ENCODE measurements around the gene EHF.

The EHF gene

GRCh38 chr11:34613552-34614056 lies 7.3 kb upstream of the EHF start:
- TF ChIP-seq CTCF (IDR thresholded peaks at IDR 0.05; ENCODE audit: insufficient read depth, low read depth, low read length, missing control alignments) = no peak
- H3K4me3 ChIP-seq (ENCODE audit: low read length) = no peak overlapping the region
- DNase-seq (ENCODE audit: low read depth) = no peak

- no peak for TF ChIP-seq CTCF (IDR thresholded peaks at IDR 0.05; ENCODE audit: insufficient read depth, low read depth, low read length, missing control alignments)
- no peak for DNase-seq (ENCODE audit: low read depth)
- H3K4me3 ChIP-seq (ENCODE audit: low read length) = no peak overlapping the region
Measured at GRCh38 chr11:34614344-34615104, 6.4 kb upstream of the EHF start.

GRCh38 chr11:34616086-34616485 lies 4.8 kb upstream of the EHF start:
- TF ChIP-seq CTCF (IDR thresholded peaks at IDR 0.05; ENCODE audit: insufficient read depth, low read depth, low read length, missing control alignments) = no peak
- no peak for DNase-seq (ENCODE audit: low read depth)
- H3K4me3 ChIP-seq (ENCODE audit: low read length) = no peak overlapping the region

- H3K4me3 ChIP-seq (ENCODE audit: low read length) = no peak overlapping the region
- TF ChIP-seq CTCF (IDR thresholded peaks at IDR 0.05; ENCODE audit: insufficient read depth, low read depth, low read length, missing control alignments) = no peak
- no peak for DNase-seq (ENCODE audit: low read depth)
Measured at GRCh38 chr11:34616830-34617504, 3.9 kb upstream of the EHF start.

GRCh38 chr11:34618406-34618805 lies 2.5 kb upstream of the EHF start:
- DNase-seq (ENCODE audit: low read depth) = no peak

GRCh38 chr11:34619062-34619516 lies 1.8 kb upstream of the EHF start:
- DNase-seq (ENCODE audit: low read depth) = no peak
- no peak for TF ChIP-seq CTCF (IDR thresholded peaks at IDR 0.05; ENCODE audit: insufficient read depth, low read depth, low read length, missing control alignments)
- H3K4me3 ChIP-seq (ENCODE audit: low read length) = no peak overlapping the region

More at GRCh38 chr11:34618406-34618805, 2.5 kb upstream of the EHF start:
- no peak overlapping the region for H3K4me3 ChIP-seq (ENCODE audit: low read length)
- no peak for TF ChIP-seq CTCF (IDR thresholded peaks at IDR 0.05; ENCODE audit: insufficient read depth, low read depth, low read length, missing control alignments)
